SK-N-SH (cell line): ENCODE data around the gene GALNS. TPM values are rescaled to one million over a fixed set of nuclear protein-coding genes. Genes with fewer than 3 reads are reported as not detected.

Source experiments
- CTCF ChIA-PET: fragments of 300-600, 350-600 bp; formaldehyde crosslinking; extraction: SDS; loops from one replicate; lab custom pipeline; 2021; lab: Yijun Ruan, JAX
- POLR2A ChIA-PET: fragments of 350-600 bp; sonication (Branson Sonifier 250); formaldehyde crosslinking; extraction: SDS; loops from one replicate; lab custom pipeline; 2020; ENCODE audit warnings: antibody characterized with exemption, inconsistent platforms; lab: Yijun Ruan, JAX
- DNase-seq: peaks from one replicate; pipeline ENCODE4 v3.0.0; 2012
- H2AFZ ChIP-seq: fragments of 200-600 bp; sonication (generic); 2 replicates; pipeline ENCODE4 v1.8.1; 2016; ENCODE audit warnings: antibody characterized with exemption, mild to moderate bottlenecking, low read depth
- H3F3A ChIP-seq: fragments of 200-600 bp; sonication (generic); replicated peaks from 2 replicates; pipeline ENCODE3; 2016; ENCODE audit warnings: antibody characterized with exemption, mild to moderate bottlenecking; ENCODE audit not compliant: insufficient read depth
- H3K27ac ChIP-seq, 2 experiments: fragments of 200-500 bp in 1 of 2; fragments of 200-600 bp in 1 of 2; sonication (Bioruptor generic) in 1 of 2; sonication (generic), shearing (Covaris generic) in 1 of 2; 2 replicates each; pipeline versions ENCODE4 v1.5.1 to v1.6.1; 2014 to 2016; ENCODE audit warnings: low read depth in 2 of 2, inconsistent platforms in 1 of 2, low read length in 1 of 2, mild to moderate bottlenecking in 1 of 2, mixed read lengths in 1 of 2
- H3K27me3 ChIP-seq: fragments of 200-600 bp; sonication (generic), shearing (Covaris generic); 2 replicates; pipeline ENCODE4 v1.6.1; 2016; ENCODE audit warnings: mixed run types; ENCODE audit not compliant: insufficient read depth
- H3K36me3 ChIP-seq, 2 experiments: fragments of 200-500 bp in 1 of 2; fragments of 200-600 bp in 1 of 2; sonication (Bioruptor generic) in 1 of 2; sonication (generic) in 1 of 2; replicated peaks in 1 of 2; 2 replicates each; pipeline versions ENCODE3 to v1.5.1; 2014 to 2016; ENCODE audit warnings: low read length in 1 of 2, mild to moderate bottlenecking in 1 of 2; ENCODE audit not compliant: insufficient read depth in 2 of 2, control insufficient read depth in 1 of 2
- H3K4me1 ChIP-seq, 2 experiments: fragments of 200-500 bp in 1 of 2; fragments of 200-600 bp in 1 of 2; sonication (Bioruptor generic) in 1 of 2; sonication (generic), shearing (Covaris generic) in 1 of 2; 2 replicates each; pipeline versions ENCODE4 v1.5.1 to v1.6.1; 2014 to 2016; ENCODE audit warnings: low read depth in 1 of 2, low read length in 1 of 2, mixed run types in 1 of 2; ENCODE audit not compliant: insufficient read depth in 2 of 2, control insufficient read depth in 1 of 2
- H3K4me2 ChIP-seq: fragments of 200-600 bp; sonication (generic), shearing (Covaris generic); 2 replicates; pipeline ENCODE4 v1.6.1; 2017; ENCODE audit warnings: mixed run types
- H3K4me3 ChIP-seq, 2 experiments: fragments of 200-500 bp in 1 of 2; fragments of 200-600 bp in 1 of 2; sonication (Bioruptor generic) in 1 of 2; sonication (generic), shearing (Covaris generic) in 1 of 2; 2 replicates each; pipeline versions ENCODE4 v1.5.1 to v1.8.1; 2014 to 2016; ENCODE audit warnings: low read depth in 2 of 2, inconsistent platforms in 1 of 2, low read length in 1 of 2, mild to moderate bottlenecking in 1 of 2, mixed read lengths in 1 of 2, moderate library complexity in 1 of 2
- H3K79me2 ChIP-seq: fragments of 200-600 bp; sonication (generic); 2 replicates; pipeline ENCODE4 v1.8.1; 2017; ENCODE audit warnings: mild to moderate bottlenecking; ENCODE audit not compliant: insufficient read depth
- H3K9ac ChIP-seq: fragments of 200-600 bp; sonication (generic); 2 replicates; pipeline ENCODE4 v1.6.1; 2017; ENCODE audit warnings: mixed run types
- H3K9me2 ChIP-seq: fragments of 200-600 bp; sonication (generic); 2 replicates; pipeline ENCODE4 v1.6.1; 2017; ENCODE audit warnings: mixed run types
- H3K9me3 ChIP-seq: fragments of 200-600 bp; sonication (generic); 2 replicates; pipeline ENCODE4 v1.6.1; 2017; ENCODE audit warnings: mixed run types, mild to moderate bottlenecking, moderate library complexity
- H4K20me1 ChIP-seq: fragments of 200-600 bp; sonication (generic); 2 replicates; pipeline ENCODE4 v1.6.1; 2017; ENCODE audit warnings: mild to moderate bottlenecking, mixed run types; ENCODE audit not compliant: insufficient read depth
- ELF1 ChIP-seq: IDR thresholded peaks from 2 replicates; pipeline ENCODE4 v1.4.0; 2012
- FOXJ3 ChIP-seq: sonication (generic); formaldehyde crosslinking; IDR thresholded peaks from 2 replicates; pipeline ENCODE4 v1.5.1; 2020; ENCODE audit warnings: mild to moderate bottlenecking, missing genetic modification reagents
- FOXM1 ChIP-seq: IDR thresholded peaks from 2 replicates; pipeline ENCODE4 v1.4.0; 2012; ENCODE audit warnings: low read depth, mild to moderate bottlenecking
- MEF2A ChIP-seq: IDR thresholded peaks from 2 replicates; pipeline ENCODE4 v1.4.0; 2012; ENCODE audit warnings: low read depth, borderline replicate concordance
- NFIC ChIP-seq: IDR thresholded peaks from 2 replicates; pipeline ENCODE4 v1.4.0; 2012; ENCODE audit warnings: borderline replicate concordance
- NRF1 ChIP-seq: IDR thresholded peaks from 2 replicates; pipeline ENCODE4 v1.6.1; 2012; ENCODE audit warnings: low read depth, mild to moderate bottlenecking, low read length
- RCOR1 ChIP-seq: fragments of 150-350 bp; IDR thresholded peaks from 2 replicates; pipeline ENCODE4 v1.6.1; 2017; ENCODE audit warnings: antibody characterized with exemption, low read length
- TAF1 ChIP-seq: IDR thresholded peaks from 2 replicates; pipeline ENCODE4 v1.6.1; 2012; ENCODE audit warnings: low read depth, mild to moderate bottlenecking, low read length, moderate library complexity, borderline replicate concordance
- WGBS: methylation state at CpG from one replicate; pipeline ENCODE4 v1.1.6; 2017; ENCODE audit warnings: low lambda C conversion rate; 5-methylcytosine and 5-hydroxymethylcytosine counted together
- polyA plus RNA-seq, 3 experiments: library from polyadenylated mRNA; depleted of rRNA; stranded (reverse); fragments of >200 nt; gene quantifications; 2 replicates each; pipeline ENCODE4 v1.2.3, GENCODE V29; 2012
- TF ChIP-seq, protein P1 (sequence below): IDR thresholded peaks from 2 replicates; pipeline ENCODE4 v1.6.1; 2012; ENCODE audit warnings: mild to moderate bottlenecking, low read depth, low read length, moderate library complexity
- TF ChIP-seq, protein P2 (sequence below): fragments of 200-600 bp; sonication (generic); IDR thresholded peaks from 2 replicates; pipeline ENCODE4 v1.6.1; 2017; ENCODE audit warnings: antibody characterized with exemption, mild to moderate bottlenecking, moderate library complexity
- TF ChIP-seq, protein P3 (sequence below): IDR thresholded peaks from 2 replicates; pipeline ENCODE4 v1.4.0; 2012; ENCODE audit warnings: low read depth, borderline replicate concordance
- TF ChIP-seq, protein P4 (sequence below): IDR thresholded peaks from 2 replicates; pipeline ENCODE4 v1.4.0; 2012; ENCODE audit warnings: low read depth, borderline replicate concordance

Gene GALNS
- polyA plus RNA-seq, 1 of the 3 experiments (the other 2 are of a cell fraction) = 16.5 TPM

DNA sequence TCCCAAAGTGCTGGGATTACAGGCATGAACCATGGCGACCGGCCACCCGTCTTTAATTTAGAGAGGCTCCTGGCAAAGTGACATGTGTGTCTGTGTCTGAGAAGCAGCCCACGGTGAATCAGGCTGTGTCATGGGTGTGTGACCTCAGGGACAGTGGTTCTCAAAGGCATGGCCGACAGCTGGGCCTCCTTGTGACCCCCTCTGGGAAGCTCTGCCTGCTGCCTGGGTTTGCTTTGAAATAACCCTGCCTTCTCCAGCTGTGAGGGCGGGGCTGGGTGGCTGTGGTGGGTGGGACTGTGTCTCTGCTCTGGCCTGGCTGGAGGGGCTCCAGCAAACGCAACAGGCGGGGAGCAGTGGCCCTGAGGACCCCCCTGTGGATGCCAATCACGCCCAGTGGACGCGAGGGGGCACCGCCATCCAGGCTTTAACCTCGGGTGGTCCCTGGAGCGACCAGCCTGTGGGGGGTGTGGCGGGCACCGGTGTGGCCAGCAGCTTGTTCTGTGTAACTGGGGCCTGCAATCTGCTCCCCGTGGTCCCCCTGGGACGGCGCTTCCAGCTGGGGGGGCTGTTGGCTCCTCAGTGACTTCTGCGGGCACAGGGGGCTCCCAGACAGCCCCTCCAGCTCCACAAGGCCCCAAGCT is 36.2 kb downstream of the GALNS start:
- no peaks in the 10 kb centered on the region for H3K9me3 ChIP-seq
- H4K20me1 ChIP-seq = no peaks in the 10 kb centered on the region
- peaks cover 0 to 14% of the 10 kb centered on the region in 2 experiments for H3K36me3 ChIP-seq
- H3K4me2 ChIP-seq = no peak overlapping the region
- TF ChIP-seq, protein P1, sequence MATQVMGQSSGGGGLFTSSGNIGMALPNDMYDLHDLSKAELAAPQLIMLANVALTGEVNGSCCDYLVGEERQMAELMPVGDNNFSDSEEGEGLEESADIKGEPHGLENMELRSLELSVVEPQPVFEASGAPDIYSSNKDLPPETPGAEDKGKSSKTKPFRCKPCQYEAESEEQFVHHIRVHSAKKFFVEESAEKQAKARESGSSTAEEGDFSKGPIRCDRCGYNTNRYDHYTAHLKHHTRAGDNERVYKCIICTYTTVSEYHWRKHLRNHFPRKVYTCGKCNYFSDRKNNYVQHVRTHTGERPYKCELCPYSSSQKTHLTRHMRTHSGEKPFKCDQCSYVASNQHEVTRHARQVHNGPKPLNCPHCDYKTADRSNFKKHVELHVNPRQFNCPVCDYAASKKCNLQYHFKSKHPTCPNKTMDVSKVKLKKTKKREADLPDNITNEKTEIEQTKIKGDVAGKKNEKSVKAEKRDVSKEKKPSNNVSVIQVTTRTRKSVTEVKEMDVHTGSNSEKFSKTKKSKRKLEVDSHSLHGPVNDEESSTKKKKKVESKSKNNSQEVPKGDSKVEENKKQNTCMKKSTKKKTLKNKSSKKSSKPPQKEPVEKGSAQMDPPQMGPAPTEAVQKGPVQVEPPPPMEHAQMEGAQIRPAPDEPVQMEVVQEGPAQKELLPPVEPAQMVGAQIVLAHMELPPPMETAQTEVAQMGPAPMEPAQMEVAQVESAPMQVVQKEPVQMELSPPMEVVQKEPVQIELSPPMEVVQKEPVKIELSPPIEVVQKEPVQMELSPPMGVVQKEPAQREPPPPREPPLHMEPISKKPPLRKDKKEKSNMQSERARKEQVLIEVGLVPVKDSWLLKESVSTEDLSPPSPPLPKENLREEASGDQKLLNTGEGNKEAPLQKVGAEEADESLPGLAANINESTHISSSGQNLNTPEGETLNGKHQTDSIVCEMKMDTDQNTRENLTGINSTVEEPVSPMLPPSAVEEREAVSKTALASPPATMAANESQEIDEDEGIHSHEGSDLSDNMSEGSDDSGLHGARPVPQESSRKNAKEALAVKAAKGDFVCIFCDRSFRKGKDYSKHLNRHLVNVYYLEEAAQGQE = no peak
- CTCF ChIA-PET = interaction anchor here (0.9 to 4.0 kb wide), 5 partner anchors 8 to 347 kb away, joined by 3 to 13 read pairs (median 6); partner anchors contain the start of genes GALNS and TRAPPC2L
- H3K9me2 ChIP-seq = no peaks in the 10 kb centered on the region
- H2AFZ ChIP-seq = no peak overlapping the region
- H3K27me3 ChIP-seq = no peaks in the 10 kb centered on the region
- peaks cover 0 to 5% of the 10 kb centered on the region in 2 experiments; a peak in 1 of 4 replicates for H3K4me1 ChIP-seq
- H3K27ac ChIP-seq = no peak overlapping the region
- POLR2A ChIA-PET = interaction anchor here (1.6 kb wide), 1 partner anchor 10 kb away, joined by 3 read pairs; no protein-coding TSS in a partner anchor
- no peaks in the 10 kb centered on the region for H3F3A ChIP-seq
- H3K9ac ChIP-seq = no peak overlapping the region
- 77% methylated on average over 4 of the region's 20 CpGs for WGBS
- no peaks in the 10 kb centered on the region for H3K79me2 ChIP-seq
- DNase-seq = no peak
- no peak overlapping the region for H3K4me3 ChIP-seq

DNA sequence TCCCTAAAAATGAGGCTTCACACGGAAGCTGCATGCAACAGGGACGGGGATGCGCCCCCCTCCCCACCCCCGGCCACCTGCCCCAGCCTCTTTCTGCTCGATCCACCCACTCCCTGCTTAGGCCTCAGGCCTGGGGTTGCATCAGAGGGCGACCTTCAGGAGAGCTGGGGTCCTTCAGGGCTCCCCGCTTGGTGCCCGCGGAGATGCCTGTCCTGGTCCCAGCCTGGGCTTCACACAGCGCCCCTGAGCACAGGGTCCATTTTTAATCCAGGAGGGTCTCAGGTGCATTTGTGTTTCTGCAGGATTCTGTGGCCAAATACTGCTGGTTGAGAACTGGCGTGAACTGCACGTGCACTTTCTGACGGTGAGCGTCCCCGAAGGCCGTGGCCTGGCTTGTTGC is 37.6 kb downstream of the GALNS start:
- CTCF ChIA-PET = interaction anchor here (1.7 to 4.0 kb wide), 3 partner anchors 10 to 348 kb away, joined by 4 to 13 read pairs (median 10); partner anchors contain the start of genes GALNS and TRAPPC2L
- WGBS = 85% methylated on average over 12 of the region's 16 CpGs
- TF ChIP-seq, protein P2, sequence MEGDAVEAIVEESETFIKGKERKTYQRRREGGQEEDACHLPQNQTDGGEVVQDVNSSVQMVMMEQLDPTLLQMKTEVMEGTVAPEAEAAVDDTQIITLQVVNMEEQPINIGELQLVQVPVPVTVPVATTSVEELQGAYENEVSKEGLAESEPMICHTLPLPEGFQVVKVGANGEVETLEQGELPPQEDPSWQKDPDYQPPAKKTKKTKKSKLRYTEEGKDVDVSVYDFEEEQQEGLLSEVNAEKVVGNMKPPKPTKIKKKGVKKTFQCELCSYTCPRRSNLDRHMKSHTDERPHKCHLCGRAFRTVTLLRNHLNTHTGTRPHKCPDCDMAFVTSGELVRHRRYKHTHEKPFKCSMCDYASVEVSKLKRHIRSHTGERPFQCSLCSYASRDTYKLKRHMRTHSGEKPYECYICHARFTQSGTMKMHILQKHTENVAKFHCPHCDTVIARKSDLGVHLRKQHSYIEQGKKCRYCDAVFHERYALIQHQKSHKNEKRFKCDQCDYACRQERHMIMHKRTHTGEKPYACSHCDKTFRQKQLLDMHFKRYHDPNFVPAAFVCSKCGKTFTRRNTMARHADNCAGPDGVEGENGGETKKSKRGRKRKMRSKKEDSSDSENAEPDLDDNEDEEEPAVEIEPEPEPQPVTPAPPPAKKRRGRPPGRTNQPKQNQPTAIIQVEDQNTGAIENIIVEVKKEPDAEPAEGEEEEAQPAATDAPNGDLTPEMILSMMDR = no peak
- TF ChIP-seq FOXJ3 = no peak
- no peak for TF ChIP-seq ELF1
- TF ChIP-seq MEF2A = no peak
- TF ChIP-seq, protein P3, sequence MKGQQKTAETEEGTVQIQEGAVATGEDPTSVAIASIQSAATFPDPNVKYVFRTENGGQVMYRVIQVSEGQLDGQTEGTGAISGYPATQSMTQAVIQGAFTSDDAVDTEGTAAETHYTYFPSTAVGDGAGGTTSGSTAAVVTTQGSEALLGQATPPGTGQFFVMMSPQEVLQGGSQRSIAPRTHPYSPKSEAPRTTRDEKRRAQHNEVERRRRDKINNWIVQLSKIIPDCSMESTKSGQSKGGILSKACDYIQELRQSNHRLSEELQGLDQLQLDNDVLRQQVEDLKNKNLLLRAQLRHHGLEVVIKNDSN = no peak
- no peak for TF ChIP-seq TAF1
- no peak for TF ChIP-seq RCOR1
- TF ChIP-seq, protein P1 = no peak
- TF ChIP-seq NRF1 = no peak
- no peak for TF ChIP-seq NFIC
- TF ChIP-seq, protein P4, sequence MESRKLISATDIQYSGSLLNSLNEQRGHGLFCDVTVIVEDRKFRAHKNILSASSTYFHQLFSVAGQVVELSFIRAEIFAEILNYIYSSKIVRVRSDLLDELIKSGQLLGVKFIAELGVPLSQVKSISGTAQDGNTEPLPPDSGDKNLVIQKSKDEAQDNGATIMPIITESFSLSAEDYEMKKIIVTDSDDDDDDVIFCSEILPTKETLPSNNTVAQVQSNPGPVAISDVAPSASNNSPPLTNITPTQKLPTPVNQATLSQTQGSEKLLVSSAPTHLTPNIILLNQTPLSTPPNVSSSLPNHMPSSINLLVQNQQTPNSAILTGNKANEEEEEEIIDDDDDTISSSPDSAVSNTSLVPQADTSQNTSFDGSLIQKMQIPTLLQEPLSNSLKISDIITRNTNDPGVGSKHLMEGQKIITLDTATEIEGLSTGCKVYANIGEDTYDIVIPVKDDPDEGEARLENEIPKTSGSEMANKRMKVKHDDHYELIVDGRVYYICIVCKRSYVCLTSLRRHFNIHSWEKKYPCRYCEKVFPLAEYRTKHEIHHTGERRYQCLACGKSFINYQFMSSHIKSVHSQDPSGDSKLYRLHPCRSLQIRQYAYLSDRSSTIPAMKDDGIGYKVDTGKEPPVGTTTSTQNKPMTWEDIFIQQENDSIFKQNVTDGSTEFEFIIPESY = no peak
- TF ChIP-seq FOXM1 = no peak

More for the DNA sequence above, 37.6 kb downstream of the GALNS start:
- POLR2A ChIA-PET = no interaction called here
- Histone ChIP-seq H3K36me3 (peaks cover 0 to 8% of the 10 kb centered on the region in 2 experiments), H3K9me2 (no peaks in the 10 kb centered on the region), H3K9ac (no peak overlapping the region), H3K79me2 (no peaks in the 10 kb centered on the region), H3F3A (no peaks in the 10 kb centered on the region), H3K9me3 (no peaks in the 10 kb centered on the region), H2AFZ (no peak overlapping the region), H3K4me1 (peaks cover 0 to 7% of the 10 kb centered on the region in 2 experiments; a peak in 1 of 4 replicates), H3K27ac (no peak overlapping the region), H3K4me2 (no peak overlapping the region), H4K20me1 (no peaks in the 10 kb centered on the region), H3K4me3 (no peak overlapping the region), H3K27me3 (no peaks in the 10 kb centered on the region)
- no peak for DNase-seq
